ENCODE measurements around the gene HDGFL3. TPM values are rescaled to one million over a fixed set of nuclear protein-coding genes. Genes with fewer than 3 reads are reported as not detected.
"Not testable (repeated sequence)": the region's sequence is repeated elsewhere in the genome, so short reads cannot be mapped to it uniquely, and the experiment has no call there.

Gene HDGFL3
- total and polyA plus RNA-seq, 2 experiments from 2014 or later = 68.8 to 164 TPM

DNA sequence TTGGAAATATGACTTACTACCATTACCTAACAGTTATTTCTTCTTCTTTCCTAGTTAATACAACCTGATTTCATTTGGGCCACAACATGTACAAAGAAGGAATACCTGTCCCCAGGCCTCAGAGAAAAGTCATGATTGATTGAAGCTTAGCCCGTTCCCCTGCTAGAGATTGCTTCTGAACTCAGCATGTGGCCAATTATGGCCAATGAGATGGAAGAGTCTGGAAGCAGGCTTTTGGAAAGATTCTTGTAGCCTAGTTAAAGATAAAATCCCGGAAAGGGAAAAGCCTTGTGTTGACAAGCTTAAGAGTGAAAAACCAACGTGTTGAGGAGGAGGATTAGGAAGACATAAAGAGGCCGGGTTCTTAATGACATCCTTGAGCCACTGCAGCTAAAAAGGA lies 117.2 kb downstream of the HDGFL3 start:
- H3K4me1 ChIP-seq (ENCODE audit: low read depth) = peaks cover 21% of the 10 kb centered on the region
- no peak overlapping the region for H3K4me3 ChIP-seq
- H3K27me3 ChIP-seq = peaks cover 13% of the 10 kb centered on the region
- DNase-seq (ENCODE audit: low read depth in 1 of 2, low spot score in 1 of 2) = peak in 1 of 2 donors; percentile 56
- H3K9me3 ChIP-seq (ENCODE audit: low read depth) = no peaks in the 10 kb centered on the region
- TF ChIP-seq, protein P1, sequence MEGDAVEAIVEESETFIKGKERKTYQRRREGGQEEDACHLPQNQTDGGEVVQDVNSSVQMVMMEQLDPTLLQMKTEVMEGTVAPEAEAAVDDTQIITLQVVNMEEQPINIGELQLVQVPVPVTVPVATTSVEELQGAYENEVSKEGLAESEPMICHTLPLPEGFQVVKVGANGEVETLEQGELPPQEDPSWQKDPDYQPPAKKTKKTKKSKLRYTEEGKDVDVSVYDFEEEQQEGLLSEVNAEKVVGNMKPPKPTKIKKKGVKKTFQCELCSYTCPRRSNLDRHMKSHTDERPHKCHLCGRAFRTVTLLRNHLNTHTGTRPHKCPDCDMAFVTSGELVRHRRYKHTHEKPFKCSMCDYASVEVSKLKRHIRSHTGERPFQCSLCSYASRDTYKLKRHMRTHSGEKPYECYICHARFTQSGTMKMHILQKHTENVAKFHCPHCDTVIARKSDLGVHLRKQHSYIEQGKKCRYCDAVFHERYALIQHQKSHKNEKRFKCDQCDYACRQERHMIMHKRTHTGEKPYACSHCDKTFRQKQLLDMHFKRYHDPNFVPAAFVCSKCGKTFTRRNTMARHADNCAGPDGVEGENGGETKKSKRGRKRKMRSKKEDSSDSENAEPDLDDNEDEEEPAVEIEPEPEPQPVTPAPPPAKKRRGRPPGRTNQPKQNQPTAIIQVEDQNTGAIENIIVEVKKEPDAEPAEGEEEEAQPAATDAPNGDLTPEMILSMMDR (IDR thresholded peaks at IDR 0.05; ENCODE audit: low read depth, low read length) = no peak
- H3K27ac ChIP-seq = no peak overlapping the region
- H3K36me3 ChIP-seq = no peaks in the 10 kb centered on the region

DNA sequence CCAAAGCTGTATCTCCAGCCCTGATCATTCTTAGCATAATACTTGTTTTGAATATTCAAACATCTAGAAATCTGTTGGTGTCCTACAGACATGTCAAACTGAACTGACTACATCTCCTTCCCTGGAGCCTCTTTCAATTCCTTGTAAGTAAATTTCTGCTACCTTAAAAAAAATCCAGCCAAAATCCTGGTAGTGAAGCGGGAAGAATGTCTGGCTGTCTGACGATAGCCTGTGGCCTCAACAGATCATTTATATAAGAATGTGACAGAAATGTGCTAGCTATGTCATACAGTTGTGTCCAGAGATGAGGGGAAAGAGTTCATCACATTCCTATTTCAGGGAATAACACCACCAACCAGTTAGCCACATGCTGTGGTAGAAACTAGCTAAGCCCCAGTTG lies 118.7 kb downstream of the HDGFL3 start:
- Histone ChIP-seq H3K4me1 (ENCODE audit: low read depth) (peaks cover 11% of the 10 kb centered on the region), H3K27ac (no peak overlapping the region), H3K4me3 (no peak overlapping the region), H3K9me3 (ENCODE audit: low read depth) (no peaks in the 10 kb centered on the region), H3K36me3 (no peaks in the 10 kb centered on the region), H3K27me3 (peaks cover 19% of the 10 kb centered on the region)
- no peak for DNase-seq (ENCODE audit: low read depth in 1 of 2, low spot score in 1 of 2)
- TF ChIP-seq, protein P1 (IDR thresholded peaks at IDR 0.05; ENCODE audit: low read depth, low read length) = no peak

DNA sequence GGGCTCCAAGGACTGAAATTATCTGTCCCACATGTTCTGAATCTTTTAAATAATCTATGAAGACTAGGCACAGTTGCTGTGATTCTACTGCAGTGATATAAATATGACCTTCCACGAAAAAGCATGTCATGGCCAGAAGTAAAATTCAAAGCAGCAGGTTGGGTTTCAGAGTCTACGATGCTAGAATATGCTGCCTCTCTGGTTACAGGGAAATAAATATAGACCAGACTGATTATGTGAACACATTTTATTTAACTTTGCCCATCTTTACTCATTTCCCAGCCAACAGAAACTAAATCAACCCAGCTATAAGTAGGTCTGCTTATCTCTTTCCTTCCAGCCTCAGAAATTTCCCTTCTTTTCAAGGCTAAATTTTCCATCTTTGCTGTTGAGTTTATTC lies 120.0 kb downstream of the HDGFL3 start:
- H3K27me3 ChIP-seq = peaks cover 28% of the 10 kb centered on the region
- no peak overlapping the region for H3K27ac ChIP-seq
- TF ChIP-seq, protein P1 (IDR thresholded peaks at IDR 0.05; ENCODE audit: low read depth, low read length) = no peak
- H3K4me3 ChIP-seq = no peak overlapping the region
- H3K4me1 ChIP-seq (ENCODE audit: low read depth) = peaks cover 11% of the 10 kb centered on the region
- no peaks in the 10 kb centered on the region for H3K9me3 ChIP-seq (ENCODE audit: low read depth)
- H3K36me3 ChIP-seq = no peaks in the 10 kb centered on the region
- no peak for DNase-seq (ENCODE audit: low read depth in 1 of 2, low spot score in 1 of 2)

DNA sequence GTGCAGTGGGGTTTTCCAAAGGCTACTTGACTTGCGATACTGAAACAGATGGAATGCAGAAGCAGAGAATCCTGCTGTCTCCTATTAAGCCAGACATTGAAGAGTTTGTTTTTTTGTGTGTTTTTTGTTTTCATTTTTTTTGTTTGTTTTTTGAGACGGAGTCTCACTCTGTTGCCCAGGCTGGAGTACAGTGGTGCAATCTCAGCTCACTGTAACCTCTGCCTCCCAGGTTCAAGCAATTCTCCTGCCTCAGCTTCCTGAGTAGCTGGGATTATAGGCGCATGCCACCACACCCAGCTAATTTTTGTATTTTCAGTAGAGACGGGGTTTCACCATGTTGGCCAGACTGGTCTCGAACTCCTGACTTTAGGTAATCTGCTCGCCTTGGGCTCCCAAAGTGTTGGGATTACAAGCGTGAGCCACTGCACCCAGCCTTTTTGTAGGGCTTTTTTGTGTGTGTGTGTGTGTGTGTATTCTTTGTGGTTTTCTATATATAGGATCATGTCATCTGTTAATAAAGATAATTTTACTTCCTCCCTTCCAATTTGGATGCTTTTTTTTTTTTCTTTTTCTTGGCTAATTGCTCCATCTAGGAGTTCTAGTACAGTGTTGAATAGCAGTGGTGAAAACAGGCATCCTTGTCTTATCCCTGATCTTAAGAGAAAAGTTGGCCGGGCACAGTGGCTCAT lies 121.6 kb downstream of the HDGFL3 start:
- H3K27me3 ChIP-seq = peaks cover 29% of the 10 kb centered on the region
- not testable (repeated sequence) for H3K36me3 ChIP-seq; H3K27ac ChIP-seq; DNase-seq (ENCODE audit: low read depth in 1 of 2, low spot score in 1 of 2); H3K4me3 ChIP-seq; H3K9me3 ChIP-seq (ENCODE audit: low read depth); H3K4me1 ChIP-seq (ENCODE audit: low read depth)

DNA sequence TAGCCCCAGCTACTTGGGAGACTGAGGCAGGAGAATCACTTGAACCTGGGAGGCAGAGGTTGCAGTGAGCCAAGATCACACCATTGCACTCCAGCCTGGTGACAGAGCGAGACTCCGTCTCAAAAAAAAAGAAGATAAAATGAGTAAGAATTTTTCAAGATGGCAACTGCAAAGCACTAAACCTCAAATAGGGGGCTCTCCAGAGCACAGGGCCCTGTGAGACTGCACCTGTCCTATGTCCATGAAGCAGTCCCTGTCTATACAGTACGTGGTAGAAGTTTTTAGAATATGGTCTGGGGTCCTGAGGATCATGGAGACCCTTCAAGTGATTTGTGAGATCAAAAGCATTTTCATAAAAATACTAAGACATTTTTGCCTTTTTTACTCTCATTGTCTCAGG lies 122.2 kb downstream of the HDGFL3 start:
- H3K4me3 ChIP-seq; H3K4me1 ChIP-seq (ENCODE audit: low read depth); DNase-seq (ENCODE audit: low read depth in 1 of 2, low spot score in 1 of 2); H3K27ac ChIP-seq; H3K9me3 ChIP-seq (ENCODE audit: low read depth); H3K36me3 ChIP-seq: not testable (repeated sequence)
- peaks cover 29% of the 10 kb centered on the region for H3K27me3 ChIP-seq

DNA sequence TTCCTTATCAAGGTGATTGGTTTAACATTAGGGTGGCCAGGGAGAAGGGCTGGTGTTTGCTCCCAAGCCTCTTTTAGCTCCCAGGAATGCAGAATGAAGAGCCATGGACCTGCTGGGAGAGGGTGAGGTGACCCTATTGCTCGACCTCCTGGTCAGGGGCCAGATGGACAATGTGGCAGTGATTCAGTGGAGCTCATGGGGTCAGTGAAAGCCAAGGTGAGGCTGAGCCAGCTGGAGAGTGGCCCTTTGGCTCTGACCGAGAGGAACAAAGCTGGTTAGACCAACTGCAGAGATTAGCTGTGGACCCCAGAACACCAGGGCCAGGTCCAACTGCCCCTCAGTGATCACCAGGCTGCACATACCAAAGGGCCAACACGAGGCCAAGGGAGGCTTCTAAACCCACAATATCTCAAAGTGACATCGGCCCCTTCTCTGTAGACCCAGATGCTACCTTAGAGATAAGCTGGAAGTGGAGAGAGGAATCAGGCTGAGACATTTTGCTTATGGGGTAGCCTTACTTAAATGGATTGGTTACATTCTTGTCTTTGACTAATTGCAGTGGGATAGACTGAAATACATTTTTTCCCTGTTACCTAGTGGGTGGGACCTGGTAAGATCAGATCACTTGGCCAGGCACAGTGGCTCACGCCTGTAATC lies 124.8 kb downstream of the HDGFL3 start:
- no peak for DNase-seq (ENCODE audit: low read depth in 1 of 2, low spot score in 1 of 2)
- Histone ChIP-seq H3K27me3 (peaks cover 39% of the 10 kb centered on the region), H3K27ac (no peak overlapping the region), H3K36me3 (no peaks in the 10 kb centered on the region), H3K4me3 (no peak overlapping the region), H3K4me1 (ENCODE audit: low read depth) (no peaks in the 10 kb centered on the region), H3K9me3 (ENCODE audit: low read depth) (no peaks in the 10 kb centered on the region)
- TF ChIP-seq, protein P1 (IDR thresholded peaks at IDR 0.05; ENCODE audit: low read depth, low read length) = no peak

Measured in cardiac muscle cell (in vitro differentiated cells and primary cell).